ENCODE data around the gene BAD. TPM values are rescaled to one million over a fixed set of nuclear protein-coding genes. Genes with fewer than 3 reads are reported as not detected.

The BAD gene
- total RNA-seq, 2 experiments from 2014 or later = 21.2 to 74.2 TPM

DNA sequence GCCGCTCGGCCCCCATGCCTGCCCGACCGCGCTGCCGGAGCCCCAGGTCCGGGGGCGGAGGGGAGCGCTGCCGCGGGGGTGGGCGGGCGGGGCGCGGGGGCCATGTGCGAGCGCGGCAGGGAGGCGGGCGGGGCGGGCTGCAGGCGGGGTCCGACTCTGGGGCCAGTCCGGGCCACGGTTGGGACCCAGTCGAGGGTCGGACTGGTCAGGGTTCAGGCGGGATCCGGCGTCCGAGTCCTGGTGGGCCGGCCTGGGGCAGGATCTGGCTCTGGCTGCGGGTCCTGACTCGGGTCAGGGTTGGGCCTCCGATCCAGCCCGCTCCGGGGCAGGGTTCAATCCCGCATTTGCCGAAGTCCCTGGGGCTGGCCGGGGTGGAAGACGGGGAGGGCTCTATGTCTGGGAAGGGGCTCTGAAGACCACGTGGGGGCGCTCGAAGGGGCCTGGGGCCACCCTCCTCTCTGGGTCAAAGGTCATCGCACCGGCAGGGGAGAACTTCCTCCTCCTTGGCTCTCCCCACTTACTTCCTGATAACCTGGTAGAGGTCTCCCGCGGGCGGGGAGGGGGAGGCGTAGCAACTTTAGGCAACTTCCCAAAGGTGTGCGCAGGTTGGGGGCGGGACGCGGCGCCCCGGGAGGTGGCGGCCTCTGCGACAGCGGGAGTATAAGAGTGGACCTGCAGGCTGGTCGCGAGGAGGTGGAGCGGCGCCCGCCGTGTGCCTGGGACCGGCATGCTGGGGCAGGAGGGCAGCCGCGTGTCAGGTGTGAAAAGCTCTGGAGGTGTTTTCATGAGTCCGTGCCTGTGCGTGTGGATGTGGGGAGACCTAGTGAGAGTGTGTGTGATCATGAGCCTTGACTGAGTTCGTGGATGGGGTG lies 21.5 kb upstream of the BAD start:
- no TSS peak for BruUV-seq (replicated peaks)
- Histone ChIP-seq H2AFZ (ENCODE audit: low read length) (peak overlapping the region; percentile 30; the same call in 1 of the 2 replicates), H3K4me3 (ENCODE audit: low read depth, low read length, poor library complexity, severe bottlenecking) (peak overlapping the region; percentile 88), H3K27ac (ENCODE audit: low read depth, low read length, poor library complexity, severe bottlenecking) (peak overlapping the region; percentile 55), H3K4me1 (ENCODE audit: insufficient read depth, low read length, poor library complexity, severe bottlenecking) (peaks cover 23% of the 10 kb centered on the region), H4K20me1 (ENCODE audit: insufficient read depth, low read length) (no peaks in the 10 kb centered on the region), H3K36me3 (ENCODE audit: insufficient read depth, low read length) (peaks cover 31% of the 10 kb centered on the region), H3K4me2 (ENCODE audit: low read length) (peak overlapping the region; percentile 78), H3K79me2 (ENCODE audit: insufficient read depth, low read depth, low read length) (peaks cover 25% of the 10 kb centered on the region), H3K9me2 (ENCODE audit: insufficient read depth, low read length) (no peaks in the 10 kb centered on the region), H3K9me3 (ENCODE audit: low read length) (no peaks in the 10 kb centered on the region)
- TF ChIP-seq, protein P1, sequence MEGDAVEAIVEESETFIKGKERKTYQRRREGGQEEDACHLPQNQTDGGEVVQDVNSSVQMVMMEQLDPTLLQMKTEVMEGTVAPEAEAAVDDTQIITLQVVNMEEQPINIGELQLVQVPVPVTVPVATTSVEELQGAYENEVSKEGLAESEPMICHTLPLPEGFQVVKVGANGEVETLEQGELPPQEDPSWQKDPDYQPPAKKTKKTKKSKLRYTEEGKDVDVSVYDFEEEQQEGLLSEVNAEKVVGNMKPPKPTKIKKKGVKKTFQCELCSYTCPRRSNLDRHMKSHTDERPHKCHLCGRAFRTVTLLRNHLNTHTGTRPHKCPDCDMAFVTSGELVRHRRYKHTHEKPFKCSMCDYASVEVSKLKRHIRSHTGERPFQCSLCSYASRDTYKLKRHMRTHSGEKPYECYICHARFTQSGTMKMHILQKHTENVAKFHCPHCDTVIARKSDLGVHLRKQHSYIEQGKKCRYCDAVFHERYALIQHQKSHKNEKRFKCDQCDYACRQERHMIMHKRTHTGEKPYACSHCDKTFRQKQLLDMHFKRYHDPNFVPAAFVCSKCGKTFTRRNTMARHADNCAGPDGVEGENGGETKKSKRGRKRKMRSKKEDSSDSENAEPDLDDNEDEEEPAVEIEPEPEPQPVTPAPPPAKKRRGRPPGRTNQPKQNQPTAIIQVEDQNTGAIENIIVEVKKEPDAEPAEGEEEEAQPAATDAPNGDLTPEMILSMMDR (conservative IDR thresholded peaks at IDR 0.05; ENCODE audit: low read length) = peak; percentile 80
- no peak for TF ChIP-seq EZH2phosphoT487 (IDR thresholded peaks at IDR 0.05; ENCODE audit: borderline replicate concordance, low read depth, low read length)
- intact Hi-C loops (cut with micrococcal nuclease; ENCODE audit: unreplicated experiment) = loop anchor here (1.0 to 10.0 kb wide), 4 partner anchors 11 to 331 kb away; partner anchors contain the start of genes CCDC88B, COX8A, FKBP2 and TRMT112
- ChIA-PET POLR2A (no interaction called here), CTCF (ENCODE audit: unreplicated experiment) (interaction anchor here (2.1 kb wide), 1 partner anchor 12 kb away, joined by 12 read pairs; the partner anchor contains the start of gene PRDX5)
- peak; percentile 84 for DNase-seq (ENCODE audit: low spot score)

DNA sequence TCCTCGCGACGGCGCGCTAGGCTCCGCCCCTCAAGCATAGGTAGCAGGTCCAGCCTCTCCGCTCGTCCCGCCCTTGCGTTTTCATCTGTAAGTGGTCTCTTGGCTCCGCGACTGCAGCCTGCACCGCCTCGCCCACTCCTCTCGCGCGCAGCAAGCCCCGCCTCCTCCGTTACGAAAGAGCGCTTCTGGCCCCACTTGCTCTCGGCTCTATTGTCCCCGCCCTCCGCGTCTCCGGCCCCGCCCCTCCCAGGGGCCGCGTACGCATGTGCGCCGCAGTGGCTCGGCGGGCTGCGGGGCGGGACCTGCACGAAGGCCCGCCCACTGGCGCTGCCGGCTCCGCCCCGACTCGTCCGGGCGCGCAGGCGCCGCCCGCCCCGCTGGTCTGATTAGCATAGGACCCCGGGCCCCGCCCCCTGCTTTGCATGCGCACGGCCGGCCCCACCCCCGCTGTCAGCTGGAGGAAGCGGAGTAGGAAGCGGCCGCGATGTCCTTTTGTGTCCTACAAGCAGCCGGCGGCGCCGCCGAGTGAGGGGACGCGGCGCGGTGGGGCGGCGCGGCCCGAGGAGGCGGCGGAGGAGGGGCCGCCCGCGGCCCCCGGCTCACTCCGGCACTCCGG lies 20.7 kb upstream of the BAD start, which contains the start of gene ESRRA:
ESRRA (plus strand) TSS at position 450 of the 616 bp plus-strand sequence. CDS start 1,656 bp downstream, outside the sequence.
- Histone ChIP-seq H3K4me2 (ENCODE audit: low read length) (peak within 1 kb of the TSS; percentile 95), H3K27ac (ENCODE audit: low read depth, low read length, poor library complexity, severe bottlenecking) (peak within 1 kb of the TSS; percentile 96), H3K79me2 (ENCODE audit: insufficient read depth, low read depth, low read length) (peaks cover 25% of the 10 kb centered on the region), H3K4me1 (ENCODE audit: insufficient read depth, low read length, poor library complexity, severe bottlenecking) (peaks cover 30% of the 10 kb centered on the region), H4K20me1 (ENCODE audit: insufficient read depth, low read length) (no peaks in the 10 kb centered on the region), H3K9me2 (ENCODE audit: insufficient read depth, low read length) (no peaks in the 10 kb centered on the region), H3K4me3 (ENCODE audit: low read depth, low read length, poor library complexity, severe bottlenecking) (peak within 1 kb of the TSS; percentile 88), H2AFZ (ENCODE audit: low read length) (peak within 1 kb of the TSS; percentile 57; the same call in 1 of the 2 replicates), H3K36me3 (ENCODE audit: insufficient read depth, low read length) (peaks cover 27% of the 10 kb centered on the region), H3K9me3 (ENCODE audit: low read length) (no peaks in the 10 kb centered on the region)
- BruUV-seq (replicated peaks) = no TSS peak
- no peak for TF ChIP-seq EZH2phosphoT487 (IDR thresholded peaks at IDR 0.05; ENCODE audit: borderline replicate concordance, low read depth, low read length)
- TF ChIP-seq, protein P1 (conservative IDR thresholded peaks at IDR 0.05; ENCODE audit: low read length) = no peak
- ChIA-PET CTCF (ENCODE audit: unreplicated experiment) (interaction anchor here (0.6 to 2.1 kb wide), 6 partner anchors 13 to 417 kb away, joined by 3 to 14 read pairs (median 6); partner anchors contain the start of genes FERMT3 and PRDX5), POLR2A (interaction anchor here (0.6 to 2.5 kb wide), 3 partner anchors 13 to 34 kb away, joined by 3 to 11 read pairs (median 3); partner anchors contain the start of genes PRDX5 and TRMT112)
- DNase-seq (ENCODE audit: low spot score) = peak; percentile 99
- intact Hi-C loops (cut with micrococcal nuclease; ENCODE audit: unreplicated experiment) = loop anchor here (1.0 to 10.0 kb wide), 4 partner anchors 12 to 330 kb away; partner anchors contain the start of genes CCDC88B, COX8A, FKBP2 and TRMT112

Data from OCI-LY7 (cell line).